CD4-positive, alpha-beta memory T cell (primary cell): ENCODE results near the gene COL23A1. TPM values are rescaled to one million over a fixed set of nuclear protein-coding genes. Genes with fewer than 3 reads are reported as not detected.

Source experiments
- CTCF ChIA-PET: fragments of 350-600 bp; sonication (Branson Sonifier 250); formaldehyde crosslinking; loops from one replicate; lab custom pipeline; 2021; ENCODE audit warnings: inconsistent platforms; ENCODE audit not compliant: partially characterized antibody; lab: Charles Lee
- POLR2A ChIA-PET: fragments of 350-600 bp; sonication (Branson Sonifier 250); formaldehyde crosslinking; loops from one replicate; lab custom pipeline; 2021; ENCODE audit not compliant: partially characterized antibody; lab: Charles Lee
- DNase-seq, 5 donors: peaks; one replicate each; pipeline versions ENCODE4 v3.0.0 to v3.0.0-alpha.2; 2020 to 2022; ENCODE audit warnings: mixed read lengths in 1 of 5
- H3K27ac ChIP-seq: one replicate; pipeline ENCODE4 v1.7.0; 2013; ENCODE audit warnings: low read depth, low read length
- H3K27me3 ChIP-seq: 2 replicates; pipeline ENCODE4 v1.7.0; 2013; ENCODE audit warnings: mild to moderate bottlenecking, low read length, moderate library complexity; ENCODE audit not compliant: insufficient read depth
- H3K36me3 ChIP-seq: 2 replicates; pipeline ENCODE4 v1.7.0; 2013; ENCODE audit warnings: mild to moderate bottlenecking, low read length, moderate library complexity; ENCODE audit not compliant: insufficient read depth
- H3K4me1 ChIP-seq: 2 replicates; pipeline ENCODE4 v1.7.0; 2013; ENCODE audit warnings: mild to moderate bottlenecking, low read length, moderate library complexity; ENCODE audit not compliant: insufficient read depth
- H3K4me3 ChIP-seq, 2 donors: one replicate each; pipeline ENCODE4 v1.7.0; 2013; ENCODE audit warnings: low read length in 2 of 2, mild to moderate bottlenecking in 1 of 2
- H3K9me3 ChIP-seq, 2 donors: one replicate each; pipeline ENCODE4 v1.7.0; 2013; ENCODE audit warnings: low read length in 2 of 2, control low read depth in 1 of 2; ENCODE audit not compliant: control insufficient read depth in 1 of 2
- H3K27ac Mint-ChIP-seq, 7 donors: one replicate each; pipeline ENCODE4 v1.8.0; 2020 to 2021; ENCODE audit warnings: mixed read lengths in 7 of 7, mild to moderate bottlenecking in 6 of 7, inconsistent platforms in 3 of 7, moderate library complexity in 3 of 7
- H3K27me3 Mint-ChIP-seq, 2 donors: one replicate each; pipeline ENCODE4 v1.8.0; 2020 to 2021; ENCODE audit warnings: mixed read lengths in 2 of 2
- H3K36me3 Mint-ChIP-seq, 2 donors: one replicate each; pipeline ENCODE4 v1.8.0; 2020 to 2021; ENCODE audit warnings: mixed read lengths in 2 of 2, inconsistent platforms in 1 of 2, mild to moderate bottlenecking in 1 of 2
- H3K4me1 Mint-ChIP-seq, 4 donors: one replicate each; pipeline ENCODE4 v1.8.0; 2020 to 2021; ENCODE audit warnings: mixed read lengths in 4 of 4, mild to moderate bottlenecking in 1 of 4
- H3K4me3 Mint-ChIP-seq, 8 donors: one replicate each; pipeline ENCODE4 v1.8.0; 2020 to 2021; ENCODE audit warnings: mixed read lengths in 8 of 8, mild to moderate bottlenecking in 7 of 8, moderate library complexity in 6 of 8, inconsistent platforms in 3 of 8
- H3K9me3 Mint-ChIP-seq, 8 donors: one replicate each; pipeline ENCODE4 v1.8.0; 2020 to 2021; ENCODE audit warnings: mixed read lengths in 8 of 8, mild to moderate bottlenecking in 5 of 8, inconsistent platforms in 3 of 8, moderate library complexity in 1 of 8
- intact Hi-C: fragments of 100-400 bp; cut with micrococcal nuclease; formaldehyde crosslinking; loops from one replicate; pipeline ENCODE4 v1.15.1; 2023
- polyA plus RNA-seq, 2 donors: library from polyadenylated mRNA; unstranded; fragments of 300-500 nt; fragmentation: Illumina TruSeq; gene quantifications; one replicate each; pipeline ENCODE4 v1.2.3, GENCODE V29; 2021
- total RNA-seq, 2 experiments: library from RNA; stranded (reverse); gene quantifications; one replicate each; pipeline ENCODE4 v1.2.3, GENCODE V29; 2021

Gene COL23A1
- total and polyA plus RNA-seq, 4 experiments from 2014 or later = 0.17 to 0.25 TPM; not detected in 2

- Mint-ChIP-seq H3K9me3 (peaks cover 0 to 5% (median 0%) of the 10 kb centered on the region in 8 donors), H3K27me3 (peaks cover 2% of the 10 kb centered on the region in 2 donors), H3K36me3 (peaks cover 27 to 56% of the 10 kb centered on the region in 2 donors), H3K4me3 (peak overlapping the region; percentile 79 to 90 (median 86)), H3K4me1 (peaks cover 15 to 47% (median 29%) of the 10 kb centered on the region in 4 donors), H3K27ac (peak overlapping the region; percentile 83 to 94 (median 88))
- Histone ChIP-seq H3K4me1 (peaks cover 37% of the 10 kb centered on the region), H3K27ac (peak overlapping the region; percentile 73), H3K9me3 (no peaks in the 10 kb centered on the region), H3K27me3 (no peaks in the 10 kb centered on the region), H3K36me3 (peaks cover 42% of the 10 kb centered on the region), H3K4me3 (peak overlapping the region; percentile 85 to 98)
- no peak for DNase-seq
- POLR2A ChIA-PET = interaction anchor here (1.0 to 4.6 kb wide), 4 partner anchors 10 to 33 kb away, joined by 4 to 72 read pairs (median 12); partner anchors contain the start of gene PHYKPL
- intact Hi-C loops = no loop called here
- CTCF ChIA-PET = interaction anchor here (1.8 to 1.9 kb wide), 2 partner anchors 11 to 29 kb away, joined by 4 to 8 read pairs; no protein-coding TSS in a partner anchor
Measured at GRCh38 chr5:178205749-178206047, 384.5 kb downstream of the COL23A1 start.

- intact Hi-C loops = loop anchor here (1.0 kb wide), 2 partner anchors 27 to 52 kb away; partner anchors contain the start of genes NHP2 and PHYKPL
- POLR2A ChIA-PET = interaction anchor here (0.8 to 4.6 kb wide), 18 partner anchors 8 to 1418 kb away, joined by 3 to 72 read pairs (median 6); partner anchors contain the start of genes B4GALT7, CLK4, HNRNPH1 and N4BP3
- DNase-seq = peak; percentile 58 to 75 (median 63)
- peaks cover 37% of the 10 kb centered on the region for H3K4me1 ChIP-seq
- peak overlapping the region; percentile 73 for H3K27ac ChIP-seq
- CTCF ChIA-PET = interaction anchor here (1.1 to 1.8 kb wide), 2 partner anchors 29 to 30 kb away, joined by 4 read pairs; no protein-coding TSS in a partner anchor
- H3K27me3 ChIP-seq = no peaks in the 10 kb centered on the region
- peaks cover 0 to 5% (median 0%) of the 10 kb centered on the region in 8 donors for H3K9me3 Mint-ChIP-seq
- H3K36me3 ChIP-seq = peaks cover 36% of the 10 kb centered on the region
- peaks cover 15 to 47% (median 29%) of the 10 kb centered on the region in 4 donors for H3K4me1 Mint-ChIP-seq
- H3K9me3 ChIP-seq = no peaks in the 10 kb centered on the region
- H3K4me3 Mint-ChIP-seq = peak overlapping the region; percentile 79 to 100 (median 94)
- peak overlapping the region; percentile 85 to 98 for H3K4me3 ChIP-seq
- H3K27me3 Mint-ChIP-seq = peaks cover 2% of the 10 kb centered on the region in 2 donors
- peak overlapping the region; percentile 83 to 94 (median 88) for H3K27ac Mint-ChIP-seq
- peaks cover 22 to 51% of the 10 kb centered on the region in 2 donors for H3K36me3 Mint-ChIP-seq
Measured at GRCh38 chr5:178204935-178205748, 385.1 kb downstream of the COL23A1 start.

- H3K36me3 Mint-ChIP-seq = peaks cover 18 to 43% of the 10 kb centered on the region in 2 donors
- peaks cover 0 to 5% (median 0%) of the 10 kb centered on the region in 8 donors for H3K9me3 Mint-ChIP-seq
- peak; percentile 94 to 95 (median 95) for DNase-seq
- peaks cover 37% of the 10 kb centered on the region for H3K4me1 ChIP-seq
- H3K4me1 Mint-ChIP-seq = peaks cover 15 to 46% (median 27%) of the 10 kb centered on the region in 4 donors
- H3K27ac Mint-ChIP-seq = peak within 1 kb of the TSS; percentile 97 to 100 (median 99)
- peak within 1 kb of the TSS; percentile 85 to 98 for H3K4me3 ChIP-seq
- intact Hi-C loops = loop anchor here (1.0 kb wide), 2 partner anchors 28 to 51 kb away; partner anchors contain the start of genes NHP2 and PHYKPL
- H3K36me3 ChIP-seq = peaks cover 29% of the 10 kb centered on the region
- ChIA-PET CTCF (interaction anchor here (1.1 kb wide), 1 partner anchor 30 kb away, joined by 4 read pairs; no protein-coding TSS in a partner anchor), POLR2A (interaction anchor here (0.7 to 4.6 kb wide), 17 partner anchors 9 to 1419 kb away, joined by 3 to 72 read pairs (median 6); partner anchors contain the start of genes B4GALT7, CLK4, HNRNPH1 and N4BP3)
- H3K4me3 Mint-ChIP-seq = peak within 1 kb of the TSS; percentile 97 to 100 (median 99)
- no peaks in the 10 kb centered on the region for H3K27me3 ChIP-seq
- peak within 1 kb of the TSS; percentile 73 for H3K27ac ChIP-seq
- no peaks in the 10 kb centered on the region for H3K9me3 ChIP-seq
- H3K27me3 Mint-ChIP-seq = peaks cover 2% of the 10 kb centered on the region in 2 donors
Measured at GRCh38 chr5:178204182-178204934, 385.8 kb downstream of the COL23A1 start, which contains the start of gene HNRNPAB. Gene HNRNPAB, plus strand, starts transcription at chr5:178204533. Its CDS starts 305 bp downstream, at chr5:178204838.

- ChIA-PET POLR2A (interaction anchor here (0.7 to 4.6 kb wide), 16 partner anchors 10 to 1420 kb away, joined by 3 to 72 read pairs (median 6); partner anchors contain the start of genes B4GALT7, CLK4, HNRNPH1 and N4BP3), CTCF (interaction anchor here (1.1 kb wide), 1 partner anchor 31 kb away, joined by 4 read pairs; no protein-coding TSS in a partner anchor)
- peak overlapping the region; percentile 73 for H3K27ac ChIP-seq
- Mint-ChIP-seq H3K4me1 (peaks cover 15 to 40% (median 23%) of the 10 kb centered on the region in 4 donors), H3K27me3 (peaks cover 2% of the 10 kb centered on the region in 2 donors), H3K27ac (peak overlapping the region; percentile 60 to 100 (median 80)), H3K36me3 (peaks cover 12 to 36% of the 10 kb centered on the region in 2 donors), H3K4me3 (peak overlapping the region; percentile 97 to 100 (median 99)), H3K9me3 (peaks cover 0 to 5% (median 0%) of the 10 kb centered on the region in 8 donors)
- H3K36me3 ChIP-seq = peaks cover 22% of the 10 kb centered on the region
- H3K27me3 ChIP-seq = no peaks in the 10 kb centered on the region
- DNase-seq = no peak
- no peaks in the 10 kb centered on the region for H3K9me3 ChIP-seq
- H3K4me1 ChIP-seq = peaks cover 34% of the 10 kb centered on the region
- intact Hi-C loops = loop anchor here (1.0 kb wide), 2 partner anchors 29 to 50 kb away; partner anchors contain the start of genes NHP2 and PHYKPL
- H3K4me3 ChIP-seq = peak overlapping the region; percentile 57 to 98
Measured at GRCh38 chr5:178203670-178204181, 386.5 kb downstream of the COL23A1 start.

- peak overlapping the region; percentile 55 to 78 (median 64) for H3K4me3 Mint-ChIP-seq
- peaks cover 8 to 25% of the 10 kb centered on the region in 2 donors for H3K36me3 Mint-ChIP-seq
- no peaks in the 10 kb centered on the region for H3K9me3 ChIP-seq
- H3K27ac Mint-ChIP-seq = peak overlapping the region in 2 of 7 donors; percentile 15 to 57
- H3K4me1 ChIP-seq = peaks cover 22% of the 10 kb centered on the region
- H3K27ac ChIP-seq = no peak overlapping the region
- peaks cover 10% of the 10 kb centered on the region for H3K36me3 ChIP-seq
- ChIA-PET CTCF (no interaction called here), POLR2A (interaction anchor here (1.0 kb wide), 1 partner anchor 40 kb away, joined by 3 read pairs; no protein-coding TSS in a partner anchor)
- peaks cover 11 to 28% (median 16%) of the 10 kb centered on the region in 4 donors for H3K4me1 Mint-ChIP-seq
- peaks cover 2% of the 10 kb centered on the region in 2 donors for H3K27me3 Mint-ChIP-seq
- H3K27me3 ChIP-seq = no peaks in the 10 kb centered on the region
- intact Hi-C loops = no loop called here
- DNase-seq = no peak
- no peak overlapping the region for H3K4me3 ChIP-seq
- peaks cover 0 to 5% (median 0%) of the 10 kb centered on the region in 8 donors for H3K9me3 Mint-ChIP-seq
Measured at GRCh38 chr5:178202541-178202940, 387.7 kb downstream of the COL23A1 start.

- peaks cover 8 to 22% (median 13%) of the 10 kb centered on the region in 4 donors for H3K4me1 Mint-ChIP-seq
- Histone ChIP-seq H3K27me3 (no peaks in the 10 kb centered on the region), H3K4me3 (no peak overlapping the region), H3K9me3 (no peaks in the 10 kb centered on the region), H3K36me3 (peaks cover 4% of the 10 kb centered on the region), H3K27ac (no peak overlapping the region), H3K4me1 (peaks cover 15% of the 10 kb centered on the region)
- peaks cover 2% of the 10 kb centered on the region in 2 donors for H3K27me3 Mint-ChIP-seq
- peak overlapping the region in 6 of 8 donors; percentile 11 to 59 (median 24) for H3K4me3 Mint-ChIP-seq
- DNase-seq = no peak
- intact Hi-C loops = no loop called here
- peak overlapping the region in 1 of 7 donors; percentile 55 for H3K27ac Mint-ChIP-seq
- ChIA-PET CTCF (no interaction called here), POLR2A (interaction anchor here (1.2 kb wide), 1 partner anchor 48 kb away, joined by 3 read pairs; the partner anchor contains the start of gene NHP2)
- peaks cover 0 to 5% (median 0%) of the 10 kb centered on the region in 8 donors for H3K9me3 Mint-ChIP-seq
- H3K36me3 Mint-ChIP-seq = peaks cover 8 to 18% of the 10 kb centered on the region in 2 donors
Measured at GRCh38 chr5:178201927-178202235, 388.3 kb downstream of the COL23A1 start.
